ENCODE data around the gene DUSP19. TPM values are rescaled to one million over a fixed set of nuclear protein-coding genes. Genes with fewer than 3 reads are reported as not detected.

Gene DUSP19
- total and polyA plus RNA-seq, 2 of the 8 experiments (the other 6 are each of a cell fraction or from before 2014, with no cell fraction given): 0.73 to 2.3 TPM

GRCh38 chr2:183078163-183078463 is 434 bp upstream of the DUSP19 start (continued):
- TF ChIP-seq CHD7 (IDR thresholded peaks at IDR 0.05; ENCODE audit: insufficient replicate concordance, low read length) (no peak), TAF7 (optimal IDR thresholded peaks at IDR 0.05; ENCODE audit: borderline replicate concordance, low read depth, low read length) (no peak), CBX5 (IDR thresholded peaks at IDR 0.05; ENCODE audit: low read depth, low read length) (no peak), POU5F1 (IDR thresholded peaks at IDR 0.05; ENCODE audit: low read depth, low read length) (no peak), SUZ12 (IDR thresholded peaks at IDR 0.05; ENCODE audit: low read length) (no peak)
